ENCODE measurements around the gene DDR2. TPM values are rescaled to one million over a fixed set of nuclear protein-coding genes. Genes with fewer than 3 reads are reported as not detected.

DDR2 gene
- total and polyA plus RNA-seq, 2 of the 4 experiments (the other 2 are of a cell fraction) = 66.1 to 245 TPM

DNA sequence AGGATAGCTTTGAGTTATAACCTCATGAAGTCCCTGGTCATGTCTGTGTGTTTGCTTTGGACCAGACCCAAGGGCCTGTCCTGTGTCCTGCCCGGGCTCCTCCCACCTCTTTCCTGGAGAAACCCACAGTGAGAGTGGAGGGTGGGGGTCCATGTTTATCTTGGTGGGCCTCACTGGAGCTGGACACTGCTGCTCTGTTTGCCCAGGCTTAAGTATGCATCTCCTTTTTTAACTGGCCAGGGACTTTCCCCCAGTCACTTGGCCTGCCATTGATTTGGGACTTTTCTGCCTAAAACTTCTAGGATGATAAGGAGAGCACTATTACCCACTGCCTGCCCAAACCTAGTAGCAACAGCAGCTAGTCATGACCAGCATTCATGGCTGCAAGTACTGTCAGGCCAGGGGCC, 49.8 kb downstream of the DDR2 start:
- H3K36me3 ChIP-seq (ENCODE audit: control insufficient read depth, insufficient read depth, low read length) = peaks cover 7% of the 10 kb centered on the region
- no peak overlapping the region for H4K91ac ChIP-seq (ENCODE audit: insufficient read depth, low read depth, low read length)
- H3K4me3 ChIP-seq (ENCODE audit: insufficient read depth, low read depth, low read length) = no peak overlapping the region
- peaks cover 2% of the 10 kb centered on the region; the same call in 1 of the 2 replicates for H3K9me3 ChIP-seq (ENCODE audit: control insufficient read depth, insufficient read depth, low read length)
- no peak overlapping the region for H3K9ac ChIP-seq (ENCODE audit: low read depth, low read length)
- H2AFZ ChIP-seq (replicated peaks; ENCODE audit: low read length, poor library complexity) = no peak overlapping the region
- no peaks in the 10 kb centered on the region for H3K27me3 ChIP-seq (ENCODE audit: control insufficient read depth, insufficient read depth, low read length)
- DNase-seq (no peak), ATAC-seq (ENCODE audit: low read depth) (peak; percentile 19; the same call in 1 of the 2 replicates)
- no peak overlapping the region for H3K56ac ChIP-seq (ENCODE audit: extremely low read depth, insufficient read depth, low read length)
- WGBS, 2 experiments (ENCODE audit: extremely low coverage in 2 of 2, insufficient read length in 1 of 2) = no CpG with 5 or more reads among the region's 1 CpG
- TF ChIP-seq MAFK (IDR thresholded peaks at IDR 0.05; ENCODE audit: low read depth, low read length) = no peak
- TF ChIP-seq SMC3 (IDR thresholded peaks at IDR 0.05; ENCODE audit: low read depth, low read length) = no peak
- no peak for TF ChIP-seq BHLHE40 (IDR thresholded peaks at IDR 0.05; ENCODE audit: low read depth, low read length)
- TF ChIP-seq MXI1 (IDR thresholded peaks at IDR 0.05; ENCODE audit: borderline replicate concordance, low read depth, low read length) = no peak
- TF ChIP-seq, protein P1, sequence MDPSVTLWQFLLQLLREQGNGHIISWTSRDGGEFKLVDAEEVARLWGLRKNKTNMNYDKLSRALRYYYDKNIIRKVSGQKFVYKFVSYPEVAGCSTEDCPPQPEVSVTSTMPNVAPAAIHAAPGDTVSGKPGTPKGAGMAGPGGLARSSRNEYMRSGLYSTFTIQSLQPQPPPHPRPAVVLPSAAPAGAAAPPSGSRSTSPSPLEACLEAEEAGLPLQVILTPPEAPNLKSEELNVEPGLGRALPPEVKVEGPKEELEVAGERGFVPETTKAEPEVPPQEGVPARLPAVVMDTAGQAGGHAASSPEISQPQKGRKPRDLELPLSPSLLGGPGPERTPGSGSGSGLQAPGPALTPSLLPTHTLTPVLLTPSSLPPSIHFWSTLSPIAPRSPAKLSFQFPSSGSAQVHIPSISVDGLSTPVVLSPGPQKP (IDR thresholded peaks at IDR 0.05; ENCODE audit: borderline replicate concordance, low read depth, low read length) = no peak
- no peak for TF ChIP-seq RAD21 (IDR thresholded peaks at IDR 0.05; ENCODE audit: low read length)
- TF ChIP-seq, protein P2, sequence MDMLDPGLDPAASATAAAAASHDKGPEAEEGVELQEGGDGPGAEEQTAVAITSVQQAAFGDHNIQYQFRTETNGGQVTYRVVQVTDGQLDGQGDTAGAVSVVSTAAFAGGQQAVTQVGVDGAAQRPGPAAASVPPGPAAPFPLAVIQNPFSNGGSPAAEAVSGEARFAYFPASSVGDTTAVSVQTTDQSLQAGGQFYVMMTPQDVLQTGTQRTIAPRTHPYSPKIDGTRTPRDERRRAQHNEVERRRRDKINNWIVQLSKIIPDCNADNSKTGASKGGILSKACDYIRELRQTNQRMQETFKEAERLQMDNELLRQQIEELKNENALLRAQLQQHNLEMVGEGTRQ (IDR thresholded peaks at IDR 0.05; ENCODE audit: low read depth, low read length) = no peak
- TF ChIP-seq CEBPB (IDR thresholded peaks at IDR 0.05; ENCODE audit: low read depth, low read length) = no peak
- no peak for TF ChIP-seq MAZ (IDR thresholded peaks at IDR 0.05; ENCODE audit: borderline replicate concordance, low read depth, low read length)
- TF ChIP-seq POLR2A (IDR thresholded peaks at IDR 0.05; ENCODE audit: low read depth, low read length) = no peak
- TF ChIP-seq RFX5 (IDR thresholded peaks at IDR 0.05; ENCODE audit: low read depth, low read length) = no peak
- TF ChIP-seq, protein P3, sequence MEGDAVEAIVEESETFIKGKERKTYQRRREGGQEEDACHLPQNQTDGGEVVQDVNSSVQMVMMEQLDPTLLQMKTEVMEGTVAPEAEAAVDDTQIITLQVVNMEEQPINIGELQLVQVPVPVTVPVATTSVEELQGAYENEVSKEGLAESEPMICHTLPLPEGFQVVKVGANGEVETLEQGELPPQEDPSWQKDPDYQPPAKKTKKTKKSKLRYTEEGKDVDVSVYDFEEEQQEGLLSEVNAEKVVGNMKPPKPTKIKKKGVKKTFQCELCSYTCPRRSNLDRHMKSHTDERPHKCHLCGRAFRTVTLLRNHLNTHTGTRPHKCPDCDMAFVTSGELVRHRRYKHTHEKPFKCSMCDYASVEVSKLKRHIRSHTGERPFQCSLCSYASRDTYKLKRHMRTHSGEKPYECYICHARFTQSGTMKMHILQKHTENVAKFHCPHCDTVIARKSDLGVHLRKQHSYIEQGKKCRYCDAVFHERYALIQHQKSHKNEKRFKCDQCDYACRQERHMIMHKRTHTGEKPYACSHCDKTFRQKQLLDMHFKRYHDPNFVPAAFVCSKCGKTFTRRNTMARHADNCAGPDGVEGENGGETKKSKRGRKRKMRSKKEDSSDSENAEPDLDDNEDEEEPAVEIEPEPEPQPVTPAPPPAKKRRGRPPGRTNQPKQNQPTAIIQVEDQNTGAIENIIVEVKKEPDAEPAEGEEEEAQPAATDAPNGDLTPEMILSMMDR (conservative IDR thresholded peaks at IDR 0.05; ENCODE audit: low read depth, low read length) = no peak
- TF ChIP-seq CHD1 (IDR thresholded peaks at IDR 0.05; ENCODE audit: low read depth, low read length) = no peak
- TF ChIP-seq NFE2L2 (IDR thresholded peaks at IDR 0.05; ENCODE audit: low read depth, low read length) = no peak
- TF ChIP-seq RCOR1 (IDR thresholded peaks at IDR 0.05; ENCODE audit: insufficient replicate concordance, low read length) = no peak
- TF ChIP-seq FOS (IDR thresholded peaks at IDR 0.05; ENCODE audit: low read depth, low read length) = no peak
- H2BK20ac ChIP-seq (ENCODE audit: low read depth, low read length) = peak overlapping the region; percentile 3; the same call in 1 of the 2 replicates
- no peak overlapping the region for H2BK15ac ChIP-seq (ENCODE audit: low read depth, low read length)
- in situ Hi-C loops (cut with MboI; ENCODE audit: low sequenced_read_pairs) (no loop called here), dilution Hi-C loops (cut with HindIII; ENCODE audit: low sequenced_read_pairs, unreplicated experiment) (no loop called here), intact Hi-C loops (cut with micrococcal nuclease) (no loop called here)
- H3K4me1 ChIP-seq (ENCODE audit: control insufficient read depth, insufficient read depth, low read length) = peaks cover 14% of the 10 kb centered on the region
- no peak overlapping the region for H3K23ac ChIP-seq (ENCODE audit: low read depth, low read length)
- peaks cover 57% of the 10 kb centered on the region for H4K20me1 ChIP-seq (ENCODE audit: insufficient read depth, low read length)
- H2AK5ac ChIP-seq (ENCODE audit: low read depth, low read length) = no peak overlapping the region
- H3K9me1 ChIP-seq (ENCODE audit: insufficient read depth, low read length) = peaks cover 12% of the 10 kb centered on the region; the same call in 1 of the 2 replicates
- H2BK5ac ChIP-seq (ENCODE audit: low read depth, low read length, poor library complexity, severe bottlenecking) = no peak overlapping the region
- no peak overlapping the region; the same call in 1 of the 2 replicates for H3K4ac ChIP-seq (ENCODE audit: low read depth, low read length)
- H3K14ac ChIP-seq (replicated peaks; ENCODE audit: low read depth, low read length) = no peak overlapping the region
- ChIA-PET CTCF (no interaction called here), POLR2A (ENCODE audit: unreplicated experiment) (no interaction called here)
- BruUV-seq (replicated peaks) = no TSS peak
- H3K4me2 ChIP-seq (ENCODE audit: low read depth, low read length) = no peak overlapping the region
- no peak overlapping the region for H4K8ac ChIP-seq (ENCODE audit: low read depth in 2 of 2, low read length in 2 of 2)
- H4K5ac ChIP-seq (ENCODE audit: low read depth, low read length) = no peak overlapping the region
- H2AK9ac ChIP-seq (replicated peaks; ENCODE audit: low read depth, low read length, poor library complexity) = no peak overlapping the region
- H3K79me1 ChIP-seq (ENCODE audit: low read depth in 1 of 2, low read length in 2 of 2) = peaks cover 36 to 74% of the 10 kb centered on the region in 2 experiments
- H3K18ac ChIP-seq (ENCODE audit: low read depth, low read length) = no peak overlapping the region
- no peak overlapping the region for H2BK120ac ChIP-seq (ENCODE audit: low read depth, low read length)
- H3K27ac ChIP-seq (ENCODE audit: insufficient read depth, low read length) = 0 out of 2 replicates have a peak overlapping the region, but pooled peaks have one; percentile 18

Data from IMR-90 (cell line).